ENCODE data around the gene EXOC6B.

- TF ChIP-seq, protein P1, sequence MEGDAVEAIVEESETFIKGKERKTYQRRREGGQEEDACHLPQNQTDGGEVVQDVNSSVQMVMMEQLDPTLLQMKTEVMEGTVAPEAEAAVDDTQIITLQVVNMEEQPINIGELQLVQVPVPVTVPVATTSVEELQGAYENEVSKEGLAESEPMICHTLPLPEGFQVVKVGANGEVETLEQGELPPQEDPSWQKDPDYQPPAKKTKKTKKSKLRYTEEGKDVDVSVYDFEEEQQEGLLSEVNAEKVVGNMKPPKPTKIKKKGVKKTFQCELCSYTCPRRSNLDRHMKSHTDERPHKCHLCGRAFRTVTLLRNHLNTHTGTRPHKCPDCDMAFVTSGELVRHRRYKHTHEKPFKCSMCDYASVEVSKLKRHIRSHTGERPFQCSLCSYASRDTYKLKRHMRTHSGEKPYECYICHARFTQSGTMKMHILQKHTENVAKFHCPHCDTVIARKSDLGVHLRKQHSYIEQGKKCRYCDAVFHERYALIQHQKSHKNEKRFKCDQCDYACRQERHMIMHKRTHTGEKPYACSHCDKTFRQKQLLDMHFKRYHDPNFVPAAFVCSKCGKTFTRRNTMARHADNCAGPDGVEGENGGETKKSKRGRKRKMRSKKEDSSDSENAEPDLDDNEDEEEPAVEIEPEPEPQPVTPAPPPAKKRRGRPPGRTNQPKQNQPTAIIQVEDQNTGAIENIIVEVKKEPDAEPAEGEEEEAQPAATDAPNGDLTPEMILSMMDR (IDR thresholded peaks at IDR 0.05), result no peak
- TF ChIP-seq POLR2AphosphoS5 (IDR thresholded peaks at IDR 0.05) (no peak), POLR2A (IDR thresholded peaks at IDR 0.05) (no peak)
Measured at GRCh38 chr2:72782520-72782919, 43.3 kb downstream of the EXOC6B start.

Measured in prostate gland (tissue), 2 donors.